Tibial artery (tissue), 4 donors: ENCODE measurements around the gene PDSS2.

Experiments used
- DNase-seq, 2 donors: peaks; one replicate each; pipeline ENCODE4 v3.0.0-alpha.2; 2019
- H3K27ac ChIP-seq, 2 donors: fragments of 200-600 bp; sonication (generic) in 1 of 2; 1 replicate in 1 of 2; 2 replicates in 1 of 2; pipeline ENCODE4 v1.5.1; 2018 to 2019; ENCODE audit warnings: mild to moderate bottlenecking in 1 of 2
- H3K27me3 ChIP-seq, 2 donors: fragments of 200-600 bp; sonication (generic) in 1 of 2; one replicate each; pipeline versions ENCODE4 v1.5.1 to v1.6.0; 2016 to 2019
- H3K36me3 ChIP-seq, 3 donors: fragments of 200-600 bp; sonication (generic) in 2 of 3; one replicate each; pipeline ENCODE4 v1.5.1; 2016 to 2019; ENCODE audit warnings: mild to moderate bottlenecking in 2 of 3
- H3K4me1 ChIP-seq, 4 donors: fragments of 200-600 bp; sonication (generic) in 2 of 4; 1 replicate in 3 of 4; 2 replicates in 1 of 4; pipeline ENCODE4 v1.5.1; 2016 to 2019
- H3K4me3 ChIP-seq, 2 donors: fragments of 200-600 bp; sonication (generic) in 1 of 2; 1 replicate in 1 of 2; 2 replicates in 1 of 2; pipeline ENCODE4 v1.5.1; 2018 to 2019; ENCODE audit warnings: mild to moderate bottlenecking in 2 of 2
- H3K9me3 ChIP-seq, 3 donors: fragments of 200-600 bp; sonication (generic) in 1 of 3; one replicate each; pipeline ENCODE4 v1.5.1; 2016 to 2019
- intact Hi-C: fragments of 100-400 bp; cut with DNase I; formaldehyde crosslinking; loops from one replicate; pipeline ENCODE4 v1.15.0; 2023; ENCODE audit warnings: low total_unique reads
- TF ChIP-seq, protein P1 (sequence below), 2 experiments: fragments of 200-600 bp in 1 of 2; fragments of 450-650 bp in 1 of 2; IDR thresholded peaks; one replicate each; pipeline ENCODE4 v1.5.1; 2017 to 2019; ENCODE audit warnings: antibody characterized with exemption in 2 of 2, mild to moderate bottlenecking in 1 of 2, moderate library complexity in 1 of 2

PDSS2 gene

DNA sequence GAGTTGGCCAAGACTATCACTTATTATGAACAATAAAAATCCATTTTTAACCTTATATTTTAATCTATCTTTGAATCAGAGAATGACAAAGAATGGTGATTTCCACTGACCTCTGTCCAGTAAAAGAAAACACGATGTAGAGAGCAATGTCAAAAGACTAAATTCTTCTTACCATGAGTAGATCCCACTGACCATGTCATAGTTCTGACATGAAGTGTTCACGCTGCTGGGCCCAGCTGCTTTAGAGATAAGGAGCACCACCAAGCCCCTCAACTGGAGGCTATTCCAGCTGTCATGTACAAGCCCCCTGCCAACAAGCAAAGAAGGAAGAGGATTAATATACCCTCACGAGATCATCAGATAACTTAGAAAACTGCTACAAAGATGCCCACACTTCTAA lies 125.3 kb downstream of the PDSS2 start:
- H3K4me1 ChIP-seq, result no peaks in the 10 kb centered on the region
- TF ChIP-seq, protein P1, sequence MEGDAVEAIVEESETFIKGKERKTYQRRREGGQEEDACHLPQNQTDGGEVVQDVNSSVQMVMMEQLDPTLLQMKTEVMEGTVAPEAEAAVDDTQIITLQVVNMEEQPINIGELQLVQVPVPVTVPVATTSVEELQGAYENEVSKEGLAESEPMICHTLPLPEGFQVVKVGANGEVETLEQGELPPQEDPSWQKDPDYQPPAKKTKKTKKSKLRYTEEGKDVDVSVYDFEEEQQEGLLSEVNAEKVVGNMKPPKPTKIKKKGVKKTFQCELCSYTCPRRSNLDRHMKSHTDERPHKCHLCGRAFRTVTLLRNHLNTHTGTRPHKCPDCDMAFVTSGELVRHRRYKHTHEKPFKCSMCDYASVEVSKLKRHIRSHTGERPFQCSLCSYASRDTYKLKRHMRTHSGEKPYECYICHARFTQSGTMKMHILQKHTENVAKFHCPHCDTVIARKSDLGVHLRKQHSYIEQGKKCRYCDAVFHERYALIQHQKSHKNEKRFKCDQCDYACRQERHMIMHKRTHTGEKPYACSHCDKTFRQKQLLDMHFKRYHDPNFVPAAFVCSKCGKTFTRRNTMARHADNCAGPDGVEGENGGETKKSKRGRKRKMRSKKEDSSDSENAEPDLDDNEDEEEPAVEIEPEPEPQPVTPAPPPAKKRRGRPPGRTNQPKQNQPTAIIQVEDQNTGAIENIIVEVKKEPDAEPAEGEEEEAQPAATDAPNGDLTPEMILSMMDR (IDR thresholded peaks at IDR 0.05), result no peak
- intact Hi-C loops, result no loop called here

DNA sequence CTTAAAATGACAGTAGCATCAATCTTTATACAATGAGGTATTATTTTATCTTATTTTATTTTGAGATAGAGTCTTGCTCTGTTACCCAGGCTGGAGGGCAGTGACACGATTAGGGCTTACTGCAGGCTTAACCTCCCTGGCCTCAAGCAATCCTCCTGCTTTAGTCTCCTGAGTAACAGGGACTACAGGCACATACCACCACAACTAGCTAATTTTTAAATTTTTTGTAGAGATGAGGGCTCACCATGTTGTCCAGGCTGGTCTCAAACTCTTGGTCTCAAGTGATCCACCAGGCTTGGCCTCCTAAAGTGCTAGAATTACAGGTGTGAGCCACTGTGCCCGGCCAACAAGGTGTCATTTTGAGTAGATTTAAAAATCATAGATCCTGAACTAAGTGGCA lies 125.9 kb downstream of the PDSS2 start:
- TF ChIP-seq, protein P1 (IDR thresholded peaks at IDR 0.05), result no peak
- H3K36me3 ChIP-seq, result peaks cover 0 to 5% (median 0%) of the 10 kb centered on the region in 3 donors
- no peak overlapping the region for H3K4me3 ChIP-seq
- intact Hi-C loops, result no loop called here
- no peaks in the 10 kb centered on the region for H3K27me3 ChIP-seq
- no peak for DNase-seq
- no peaks in the 10 kb centered on the region for H3K4me1 ChIP-seq
- H3K9me3 ChIP-seq, result no peaks in the 10 kb centered on the region
- no peak overlapping the region for H3K27ac ChIP-seq

More for the DNA sequence above, 125.3 kb downstream of the PDSS2 start:
- DNase-seq, result no peak
- Histone ChIP-seq H3K4me3 (no peak overlapping the region), H3K27ac (no peak overlapping the region), H3K9me3 (no peaks in the 10 kb centered on the region), H3K27me3 (no peaks in the 10 kb centered on the region), H3K36me3 (peaks cover 0 to 5% (median 0%) of the 10 kb centered on the region in 3 donors)

DNA sequence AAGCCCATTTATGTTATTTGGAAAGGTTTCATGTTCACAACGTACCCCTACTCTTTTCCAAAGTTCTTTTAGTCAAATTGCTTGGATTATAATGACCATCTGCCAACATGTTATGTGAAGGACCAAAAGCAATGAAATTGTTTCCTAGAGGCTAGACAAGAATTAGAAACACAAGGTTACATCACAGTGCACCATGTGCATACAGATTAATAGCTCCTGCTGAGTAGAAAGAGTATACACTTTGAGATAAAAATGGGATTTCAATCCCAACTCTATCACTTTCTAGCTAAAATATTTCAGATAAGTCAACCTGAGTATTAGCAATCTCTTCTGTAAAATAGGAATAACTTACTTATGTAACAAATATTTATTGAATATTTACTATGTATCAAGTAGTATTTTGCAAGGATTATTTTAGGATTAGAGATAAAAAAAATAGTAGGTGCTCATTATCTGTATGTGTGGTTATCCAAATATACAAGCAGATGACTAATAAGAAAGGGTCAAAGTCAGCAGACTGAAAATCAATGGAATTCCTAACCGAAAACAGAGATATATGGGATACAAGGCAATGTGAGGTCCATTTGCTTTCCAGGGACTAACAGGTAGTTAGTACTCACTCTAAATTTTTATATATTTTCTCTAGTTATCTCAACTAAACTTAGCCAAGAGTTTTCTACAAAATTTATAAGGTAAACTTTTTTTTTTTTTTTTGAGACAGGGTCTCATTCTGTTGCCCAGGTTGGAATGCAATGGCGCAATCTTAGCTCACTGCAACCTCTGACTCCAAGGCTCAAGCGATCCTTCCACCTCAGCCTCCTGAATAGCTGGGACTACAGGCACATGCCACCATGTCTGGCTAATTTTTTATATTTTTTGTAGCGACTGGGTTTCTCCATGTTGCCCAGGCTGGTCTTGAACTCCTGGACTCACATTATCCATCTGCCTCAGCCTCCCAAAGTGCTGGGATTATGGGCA lies 127.7 kb downstream of the PDSS2 start:
- H3K27me3 ChIP-seq, result no peaks in the 10 kb centered on the region
- intact Hi-C loops, result no loop called here
- TF ChIP-seq, protein P1 (IDR thresholded peaks at IDR 0.05), result no peak
- H3K9me3 ChIP-seq, result no peaks in the 10 kb centered on the region
- DNase-seq, result no peak
- no peak overlapping the region for H3K27ac ChIP-seq
- peaks cover 0 to 5% (median 0%) of the 10 kb centered on the region in 3 donors for H3K36me3 ChIP-seq
- no peaks in the 10 kb centered on the region for H3K4me1 ChIP-seq
- H3K4me3 ChIP-seq, result no peak overlapping the region

DNA sequence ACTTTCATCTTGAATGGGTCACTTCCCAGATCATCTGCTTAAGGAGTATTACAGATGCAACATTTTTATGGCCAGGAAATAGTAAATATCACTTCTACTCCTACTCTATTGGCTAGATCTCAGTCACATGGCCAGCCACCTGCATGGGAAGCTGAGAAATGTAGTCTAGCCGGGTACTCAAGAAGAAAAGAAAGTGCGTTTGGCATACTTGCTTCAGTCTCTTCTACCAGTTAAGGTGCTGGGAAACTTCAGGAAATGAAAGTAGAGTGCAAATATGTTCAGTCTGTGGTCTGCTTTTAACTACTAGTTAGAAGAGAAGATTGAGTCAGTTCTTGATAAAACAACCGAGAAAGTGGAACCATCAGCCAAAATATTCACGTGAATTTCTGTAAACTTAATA lies 129.2 kb downstream of the PDSS2 start:
- Histone ChIP-seq H3K4me3 (no peak overlapping the region), H3K9me3 (no peaks in the 10 kb centered on the region), H3K36me3 (peaks cover 0 to 5% (median 0%) of the 10 kb centered on the region in 3 donors), H3K27me3 (no peaks in the 10 kb centered on the region), H3K27ac (no peak overlapping the region), H3K4me1 (no peaks in the 10 kb centered on the region)
- TF ChIP-seq, protein P1 (IDR thresholded peaks at IDR 0.05), result no peak
- intact Hi-C loops, result no loop called here
- no peak for DNase-seq

DNA sequence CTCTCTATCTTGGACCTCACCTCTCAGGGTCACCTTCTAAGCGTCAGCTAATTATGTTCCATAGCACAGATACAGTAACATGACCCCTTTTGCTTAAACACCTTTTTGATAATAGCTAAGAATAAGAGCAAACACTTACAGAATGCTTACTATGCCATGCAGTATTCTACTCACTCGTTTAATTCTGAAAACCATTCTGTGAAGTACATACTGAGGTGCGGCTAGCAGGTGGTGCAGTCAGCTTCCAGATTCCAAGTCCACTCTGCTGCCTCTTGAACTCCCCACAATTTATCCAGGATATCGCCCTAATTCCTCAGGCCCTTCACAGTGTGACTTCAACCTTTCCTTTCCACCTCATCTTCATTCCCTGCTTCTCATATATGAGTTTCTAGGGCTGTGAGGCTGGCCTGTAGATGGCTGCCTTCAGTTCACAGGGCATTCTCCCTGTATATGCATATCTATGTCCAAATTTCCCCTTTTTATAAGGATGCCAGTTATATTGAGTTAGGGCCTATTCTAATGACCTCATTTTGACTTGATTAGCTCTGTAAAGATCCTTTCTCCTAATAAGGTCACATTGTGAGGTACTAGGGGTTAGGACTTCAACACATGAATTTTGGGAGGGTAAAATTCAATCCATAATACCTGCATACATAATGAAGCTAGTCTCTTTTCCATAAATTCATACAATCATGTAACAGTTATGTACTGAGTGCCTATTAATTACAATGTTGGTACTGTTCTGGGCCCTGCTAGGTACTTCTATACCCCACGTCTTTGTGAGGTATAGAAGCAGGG lies 130.1 kb downstream of the PDSS2 start:
- H3K36me3 ChIP-seq, result peaks cover 0 to 5% (median 0%) of the 10 kb centered on the region in 3 donors
- no peaks in the 10 kb centered on the region for H3K4me1 ChIP-seq
- no peak for DNase-seq
- no peak overlapping the region for H3K4me3 ChIP-seq
- no peak overlapping the region for H3K27ac ChIP-seq
- no peaks in the 10 kb centered on the region for H3K27me3 ChIP-seq
- H3K9me3 ChIP-seq, result no peaks in the 10 kb centered on the region
- intact Hi-C loops, result no loop called here
- TF ChIP-seq, protein P1 (IDR thresholded peaks at IDR 0.05), result no peak
